Breast epithelium (tissue), 3 donors: Measurements from ENCODE around the gene TMEM191C.

Experiments used
- POLR2A ChIP-seq: fragments of 450-650 bp; IDR thresholded peaks from one replicate; pipeline ENCODE4 v1.6.1; 2016; ENCODE audit warnings: antibody characterized with exemption, mild to moderate bottlenecking, moderate library complexity
- POLR2AphosphoS5 ChIP-seq, 3 donors: sonication (generic); formaldehyde crosslinking; IDR thresholded peaks; one replicate each; pipeline ENCODE4 v1.6.1; 2017; ENCODE audit warnings: antibody characterized with exemption in 3 of 3
- TF ChIP-seq, protein P1 (sequence below), 3 donors: fragments of 450-650 bp; IDR thresholded peaks; one replicate each; pipeline ENCODE4 v1.5.1; 2016 to 2017; ENCODE audit warnings: antibody characterized with exemption in 3 of 3, mild to moderate bottlenecking in 3 of 3, moderate library complexity in 3 of 3

DNA sequence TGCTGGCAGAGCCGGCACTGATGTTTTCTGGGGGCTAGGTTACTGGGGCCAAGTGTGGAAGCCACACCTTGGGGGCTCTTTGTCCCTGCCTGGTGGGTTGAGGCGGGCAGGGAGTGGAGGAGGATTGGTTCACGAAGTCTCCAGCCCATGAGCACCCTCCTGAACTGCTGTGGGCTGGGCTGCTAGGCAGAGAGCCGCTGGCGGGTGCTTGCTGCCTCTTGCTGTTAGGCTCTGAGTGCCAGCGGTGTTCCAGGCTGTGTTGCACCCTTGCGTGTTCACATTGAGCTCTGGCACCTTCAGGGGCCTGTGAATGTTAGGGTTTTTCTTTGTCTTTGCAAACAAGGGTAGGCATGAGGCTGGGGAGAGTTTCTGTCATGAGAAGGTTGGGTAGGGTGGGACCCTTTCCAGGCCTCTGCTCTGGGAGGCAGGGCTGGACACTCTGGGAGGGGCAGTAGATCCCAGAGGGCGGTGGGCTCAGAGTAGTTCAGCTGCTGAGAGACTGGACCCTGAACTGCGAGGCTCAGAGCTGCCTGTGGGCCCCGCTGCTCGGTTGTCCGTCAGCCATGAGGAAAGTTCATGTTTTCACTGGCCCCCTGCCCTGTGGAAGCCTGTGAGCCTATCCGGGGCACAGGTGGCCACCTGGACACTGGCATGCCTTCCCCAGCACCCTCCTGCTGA is 24.0 kb upstream of the TMEM191C start:
- TF ChIP-seq, protein P1, sequence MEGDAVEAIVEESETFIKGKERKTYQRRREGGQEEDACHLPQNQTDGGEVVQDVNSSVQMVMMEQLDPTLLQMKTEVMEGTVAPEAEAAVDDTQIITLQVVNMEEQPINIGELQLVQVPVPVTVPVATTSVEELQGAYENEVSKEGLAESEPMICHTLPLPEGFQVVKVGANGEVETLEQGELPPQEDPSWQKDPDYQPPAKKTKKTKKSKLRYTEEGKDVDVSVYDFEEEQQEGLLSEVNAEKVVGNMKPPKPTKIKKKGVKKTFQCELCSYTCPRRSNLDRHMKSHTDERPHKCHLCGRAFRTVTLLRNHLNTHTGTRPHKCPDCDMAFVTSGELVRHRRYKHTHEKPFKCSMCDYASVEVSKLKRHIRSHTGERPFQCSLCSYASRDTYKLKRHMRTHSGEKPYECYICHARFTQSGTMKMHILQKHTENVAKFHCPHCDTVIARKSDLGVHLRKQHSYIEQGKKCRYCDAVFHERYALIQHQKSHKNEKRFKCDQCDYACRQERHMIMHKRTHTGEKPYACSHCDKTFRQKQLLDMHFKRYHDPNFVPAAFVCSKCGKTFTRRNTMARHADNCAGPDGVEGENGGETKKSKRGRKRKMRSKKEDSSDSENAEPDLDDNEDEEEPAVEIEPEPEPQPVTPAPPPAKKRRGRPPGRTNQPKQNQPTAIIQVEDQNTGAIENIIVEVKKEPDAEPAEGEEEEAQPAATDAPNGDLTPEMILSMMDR (IDR thresholded peaks at IDR 0.05): no peak
- TF ChIP-seq POLR2AphosphoS5 (IDR thresholded peaks at IDR 0.05): no peak
- TF ChIP-seq POLR2A: no peak
